Stimulated activated CD4-positive, alpha-beta T cell treated with anti-CD3 and anti-CD28 coated beads, Interleukin-1b, Interleukin-23, amount 100 ng/mL, for 1 hour (primary cell): ENCODE measurements around the gene EXOC5.
"Not testable (repeated sequence)": the region's sequence is repeated elsewhere in the genome, so short reads cannot be mapped to it uniquely, and the experiment has no call there.

Experiments
- DNase-seq, 2 donors: peaks; one replicate each; pipeline ENCODE4 v3.0.0-alpha.2; 2020; ENCODE audit warnings: low read depth in 2 of 2

The EXOC5 gene

DNA sequence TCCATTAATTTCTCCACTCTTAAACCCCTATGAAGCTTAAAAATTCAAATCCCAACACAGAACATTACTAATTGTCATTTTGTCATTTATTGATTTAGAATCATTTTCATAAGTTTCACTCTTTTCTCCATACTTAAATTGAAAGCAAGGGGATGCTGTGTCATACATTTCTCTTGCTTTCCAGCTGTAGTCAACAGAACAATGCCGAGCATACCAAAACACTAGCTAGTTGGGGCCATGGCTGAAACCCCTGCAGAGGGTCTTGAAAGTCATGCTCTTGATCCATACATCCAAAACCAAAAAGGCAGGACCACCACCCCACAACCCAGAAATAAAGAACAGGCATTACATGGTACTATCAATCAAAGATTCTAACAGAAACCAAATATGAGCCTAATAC, 9.0 kb downstream of the EXOC5 start:
- no peak for DNase-seq

DNA sequence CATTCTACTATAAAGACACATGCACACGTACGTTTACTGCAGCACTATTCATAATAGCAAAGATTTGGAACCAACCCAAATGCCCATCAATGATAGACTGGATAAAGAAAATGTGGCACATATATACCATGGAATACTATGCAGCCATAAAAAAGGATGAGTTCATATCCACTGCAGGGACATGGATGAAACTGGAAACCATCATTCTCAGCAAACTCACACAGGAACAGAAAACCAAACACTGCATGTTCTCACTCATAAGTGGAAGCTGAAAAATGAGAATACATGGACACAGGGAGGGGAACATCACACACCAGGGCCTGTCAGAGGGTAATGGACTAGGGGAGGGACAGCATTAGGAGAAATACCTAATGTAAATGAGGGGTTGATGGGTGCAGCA, 10.5 kb downstream of the EXOC5 start:
- DNase-seq, result not testable (repeated sequence)

DNA sequence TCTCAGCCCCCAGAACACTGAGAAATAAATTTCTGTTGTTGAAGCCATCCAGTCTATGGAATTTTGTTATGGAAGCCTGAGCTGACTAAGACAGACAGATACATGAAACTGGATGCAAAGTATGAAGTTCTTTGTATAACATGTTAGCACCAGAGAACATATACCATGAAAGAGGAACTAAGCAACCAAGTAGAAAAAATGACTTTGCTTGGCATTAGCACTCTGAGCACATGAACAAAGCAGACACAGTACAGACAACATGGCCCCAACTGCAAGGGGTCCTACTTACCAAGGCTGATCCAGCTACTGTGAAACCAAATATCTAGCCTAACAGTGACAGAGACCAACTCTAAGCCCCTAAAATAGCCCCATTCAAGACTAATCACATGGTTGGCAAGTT, 13.8 kb downstream of the EXOC5 start:
- no peak for DNase-seq

DNA sequence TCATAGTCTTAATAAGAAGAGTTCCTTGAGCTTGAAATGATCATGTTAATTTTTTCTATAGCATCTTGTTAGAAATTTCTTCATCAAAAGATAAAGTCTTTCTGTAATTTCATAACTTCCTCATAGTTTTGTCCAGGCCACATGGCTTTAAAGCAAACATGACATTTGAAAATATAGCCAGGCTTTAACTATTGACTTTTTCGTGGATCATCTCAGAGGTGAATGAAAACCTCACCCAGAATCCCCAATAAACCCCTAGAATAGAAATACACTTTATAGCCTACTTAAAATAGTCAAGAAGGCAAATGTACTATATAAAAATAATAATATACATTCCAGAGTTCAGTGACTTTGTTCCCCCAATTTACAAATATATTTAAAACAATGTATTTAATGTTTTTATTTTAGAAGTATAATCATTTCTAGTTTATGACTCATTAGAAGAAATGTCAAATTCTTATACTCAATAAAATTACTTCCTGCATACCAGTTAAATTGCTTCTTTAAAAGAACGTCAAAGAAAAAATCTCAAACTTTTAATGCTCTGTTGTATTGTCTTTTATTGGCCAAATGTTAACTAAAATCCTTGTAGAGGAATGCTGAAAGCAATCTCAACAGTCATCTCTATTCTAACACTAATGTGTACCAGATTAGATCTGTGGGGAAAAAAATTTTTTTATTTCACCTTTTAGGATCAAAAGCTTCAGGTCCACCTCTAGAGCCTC, 21.6 kb downstream of the EXOC5 start:
- no peak for DNase-seq

DNA sequence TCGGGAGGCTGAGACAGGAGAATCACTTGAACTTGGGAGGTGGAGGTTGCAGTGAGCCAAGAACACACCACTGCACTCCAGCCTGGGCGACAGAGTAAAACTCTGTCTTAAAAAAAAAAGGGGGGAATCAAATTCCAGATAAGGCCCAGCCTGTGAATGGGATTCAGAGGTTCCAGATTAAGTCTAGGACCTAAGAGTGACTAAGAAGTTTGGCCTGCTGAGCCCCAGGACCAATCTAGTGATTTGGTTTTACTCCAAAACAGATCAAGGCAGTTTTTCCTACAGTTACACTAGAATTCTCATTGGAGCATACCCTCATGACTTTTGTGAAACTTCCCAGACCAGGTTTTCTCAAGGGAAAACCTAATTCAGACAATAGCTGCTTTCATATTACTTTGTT, 22.8 kb downstream of the EXOC5 start:
- no peak for DNase-seq

DNA sequence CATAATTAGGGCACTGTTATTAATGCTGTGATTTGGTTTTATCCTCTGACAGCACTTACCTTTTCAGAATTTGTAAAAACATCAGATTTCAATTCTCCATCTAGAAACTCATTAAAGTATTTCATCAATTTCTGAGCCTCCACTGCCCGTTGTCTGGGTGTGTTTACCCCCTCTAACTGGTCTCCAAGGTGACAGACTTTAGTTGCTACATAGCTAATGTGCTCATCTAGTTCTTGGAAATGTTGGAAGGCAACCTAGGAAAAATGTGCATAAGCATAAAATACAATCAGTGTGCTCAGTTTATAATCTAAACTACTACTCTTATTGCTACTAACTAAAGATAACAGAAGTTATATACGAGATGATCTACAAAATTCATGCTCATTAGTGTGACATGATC, 24.6 kb downstream of the EXOC5 start:
- no peak for DNase-seq

DNA sequence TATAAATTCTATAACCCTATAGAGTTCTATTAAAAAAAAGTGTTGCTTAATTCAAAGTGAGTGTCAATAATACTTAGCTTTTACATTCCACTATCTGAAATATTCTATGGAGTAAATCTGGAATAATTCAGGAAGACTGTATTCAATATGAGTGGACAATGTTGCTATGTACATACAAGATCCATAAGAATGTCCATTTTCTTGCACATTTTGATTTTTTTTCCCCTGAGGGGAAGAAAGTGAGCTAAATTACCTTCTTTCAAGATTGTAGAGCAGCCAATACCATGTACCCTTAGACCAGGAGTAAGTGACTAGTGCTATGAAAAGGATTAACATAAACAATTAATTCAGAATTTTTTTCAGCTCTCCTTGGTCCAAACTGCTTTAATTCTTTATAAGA, 25.4 kb downstream of the EXOC5 start:
- DNase-seq, result no peak

DNA sequence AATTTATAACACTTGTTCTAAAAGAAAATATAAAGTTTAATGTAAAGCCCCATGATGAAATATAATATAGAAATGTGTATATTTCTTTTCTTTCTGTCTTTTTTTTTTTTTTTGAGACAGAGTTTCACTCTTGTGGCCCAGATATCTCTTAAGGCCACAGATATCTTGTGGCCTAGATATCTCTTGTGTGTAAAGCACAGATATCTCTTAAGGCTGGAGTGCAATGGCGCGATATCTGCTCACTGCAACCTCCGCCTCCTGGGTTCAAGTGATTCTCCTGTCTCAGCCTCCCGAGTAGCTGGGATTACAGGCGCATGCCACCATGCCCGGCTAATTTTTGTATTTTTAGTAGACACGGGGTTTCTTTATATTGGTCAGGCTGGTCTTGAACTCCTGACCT, 28.6 kb downstream of the EXOC5 start:
- DNase-seq, result not testable (repeated sequence)

DNA sequence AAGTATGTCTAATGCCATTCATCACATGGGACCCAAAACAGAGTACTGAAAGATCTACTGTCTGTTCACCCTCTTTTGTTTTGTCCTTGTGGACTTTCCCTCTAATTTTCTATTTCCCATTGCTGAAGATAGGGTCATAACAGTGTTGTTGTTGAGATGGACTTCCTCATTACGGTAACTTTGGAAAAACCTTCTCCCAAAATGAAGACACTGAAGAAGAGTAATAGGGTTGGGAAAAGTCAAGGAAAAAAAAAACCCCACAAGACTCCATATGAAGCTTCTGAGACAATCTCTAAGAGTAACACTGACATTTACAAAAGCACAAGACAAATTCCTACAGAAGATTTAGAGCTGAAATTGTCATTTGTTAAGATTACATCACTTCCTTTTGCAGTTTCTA, 36.7 kb downstream of the EXOC5 start:
- no peak for DNase-seq

DNA sequence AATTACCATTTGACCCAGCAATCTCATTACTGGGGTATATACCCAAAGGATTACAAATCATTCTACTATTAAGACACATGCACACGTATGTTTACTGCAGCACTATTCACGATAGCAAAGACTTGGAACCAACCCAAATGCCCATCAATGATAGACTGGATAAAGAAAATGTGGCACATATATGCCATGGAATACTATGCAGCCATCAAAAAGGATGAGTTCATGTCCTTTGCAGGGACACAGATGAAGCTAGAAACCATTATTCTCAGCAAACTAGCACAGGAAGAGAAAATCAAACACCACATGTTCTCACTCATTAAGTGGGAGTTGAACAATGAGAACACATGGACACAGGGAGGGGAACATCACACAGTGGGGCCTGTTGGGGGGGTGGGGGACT, 40.4 kb downstream of the EXOC5 start:
- DNase-seq, result not testable (repeated sequence)

DNA sequence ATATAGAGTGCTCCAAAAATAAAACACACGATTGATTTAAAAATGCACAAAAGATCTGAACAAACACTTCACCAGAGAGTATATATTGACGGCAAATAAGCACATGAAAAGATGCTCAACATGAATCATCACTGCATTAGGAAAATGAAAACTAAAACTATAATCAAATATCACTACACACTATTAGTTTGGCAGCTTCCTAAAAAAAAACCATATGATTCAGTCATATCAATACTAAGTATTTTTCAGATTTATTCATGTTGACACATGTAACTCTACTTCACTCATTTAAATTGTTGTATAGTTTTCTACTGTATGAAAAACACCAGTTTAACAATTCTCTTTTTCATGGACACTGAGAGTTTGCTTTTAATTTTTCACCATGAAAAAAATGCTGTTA, 41.6 kb downstream of the EXOC5 start:
- no peak for DNase-seq

DNA sequence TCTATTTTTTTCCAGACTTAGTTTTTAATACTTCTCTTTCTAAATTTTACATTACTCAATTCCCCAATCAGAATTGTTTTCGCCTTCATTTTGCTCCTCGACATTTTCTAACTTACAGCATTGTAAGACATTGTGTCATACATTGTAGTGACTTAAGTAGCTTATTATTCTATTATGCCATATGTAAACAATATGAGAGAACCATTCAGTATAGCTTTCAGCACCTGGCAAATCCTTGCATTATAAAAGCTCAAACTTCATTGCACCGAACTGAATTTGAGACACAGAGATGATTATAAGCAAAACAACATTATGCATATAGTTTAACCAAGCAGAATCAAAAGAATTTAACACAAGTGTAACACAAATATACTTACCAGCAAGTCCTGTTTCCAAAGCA, 46.8 kb downstream of the EXOC5 start:
- no peak for DNase-seq

DNA sequence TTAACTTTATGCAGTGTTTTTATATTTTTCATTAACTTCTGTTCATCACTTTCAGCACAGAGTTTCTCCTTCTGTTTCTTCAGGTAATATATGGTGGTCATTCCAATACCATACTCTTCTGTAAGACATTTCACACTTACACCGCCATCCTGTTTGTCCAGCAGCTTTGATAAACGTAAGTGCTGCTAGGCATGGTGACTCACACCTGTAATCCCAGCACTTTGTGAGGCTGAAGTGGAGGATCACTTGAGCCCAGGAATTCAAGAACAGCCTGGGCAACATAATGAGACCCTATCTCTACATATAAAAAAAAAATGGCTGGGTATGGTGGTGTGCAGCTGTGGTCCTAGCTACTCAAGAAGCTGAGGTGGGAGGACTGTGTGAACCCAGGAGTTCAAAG, 55.8 kb downstream of the EXOC5 start:
- no peak for DNase-seq

DNA sequence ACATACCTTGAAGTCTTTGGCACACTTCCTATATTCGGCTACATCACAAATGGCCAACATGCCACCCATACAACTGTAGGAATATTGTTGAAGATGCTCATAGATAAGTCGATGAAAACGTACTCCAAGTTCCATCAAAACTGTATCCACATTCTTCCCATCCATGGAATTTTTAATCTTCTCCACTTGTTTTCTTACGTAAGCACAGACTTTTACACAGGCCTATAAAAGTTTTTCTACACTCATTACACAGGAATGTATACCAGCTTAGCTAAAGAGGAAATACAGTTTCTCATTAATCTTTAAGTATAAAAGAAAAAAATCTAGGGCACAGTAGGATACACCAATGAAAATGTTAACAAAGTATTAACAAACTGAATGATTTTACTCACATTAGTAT, 59.1 kb downstream of the EXOC5 start:
- no peak for DNase-seq

DNA sequence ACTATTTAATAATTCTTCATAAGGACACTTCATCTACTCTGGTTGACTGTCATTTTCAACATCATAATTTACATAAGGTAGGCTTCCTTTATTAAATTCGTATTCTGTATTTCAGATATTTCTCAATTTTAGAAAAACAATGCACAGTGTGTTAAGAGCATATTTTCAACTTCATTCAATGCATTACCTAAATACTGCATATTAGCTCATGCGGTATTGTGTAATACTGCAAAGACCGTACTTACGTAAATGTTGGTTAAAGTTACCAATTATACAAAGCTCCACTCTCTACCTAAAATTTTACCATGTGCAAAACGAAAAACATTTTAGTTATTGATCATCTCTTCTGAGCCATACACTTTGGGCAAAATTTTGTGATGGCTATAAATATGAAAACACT, 62.8 kb downstream of the EXOC5 start:
- DNase-seq, result no peak

DNA sequence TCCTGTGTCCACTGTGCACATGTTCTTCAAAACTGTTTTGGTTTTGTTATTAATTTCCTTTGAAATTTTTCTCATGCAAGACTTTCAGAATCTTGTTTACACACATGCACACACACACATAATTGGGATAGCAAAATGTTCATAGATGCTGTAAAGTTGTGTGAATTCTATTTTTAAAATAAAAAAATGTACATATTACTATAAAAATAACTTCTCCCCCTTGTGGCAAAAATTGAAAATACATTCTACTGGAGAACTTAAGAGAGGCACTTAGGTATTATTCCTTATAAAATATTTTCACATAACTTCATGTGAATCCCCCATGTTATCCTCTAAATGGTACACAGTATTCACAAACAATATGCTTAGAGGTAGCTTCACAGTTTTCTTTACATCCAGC, 66.0 kb downstream of the EXOC5 start:
- DNase-seq, result not testable (repeated sequence)

DNA sequence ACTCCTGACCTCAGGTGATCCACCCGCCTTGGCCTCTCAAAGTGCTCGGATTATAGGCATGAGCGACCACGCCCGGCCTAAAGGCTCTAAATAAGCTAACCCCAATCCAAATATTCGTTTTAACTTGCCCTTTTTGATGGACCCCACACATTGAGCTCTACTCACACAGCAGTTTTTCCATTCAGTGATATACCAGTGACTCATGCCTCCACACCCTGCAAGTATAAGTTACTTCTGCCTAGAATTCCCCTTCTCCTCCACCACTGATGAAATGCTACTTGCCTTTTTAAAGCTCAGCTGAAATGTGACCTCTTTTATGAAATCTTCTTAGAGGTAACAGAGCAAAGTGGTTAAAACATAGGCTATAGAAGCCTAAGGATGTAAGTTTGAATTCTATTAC, 68.8 kb downstream of the EXOC5 start:
- DNase-seq, result no peak

DNA sequence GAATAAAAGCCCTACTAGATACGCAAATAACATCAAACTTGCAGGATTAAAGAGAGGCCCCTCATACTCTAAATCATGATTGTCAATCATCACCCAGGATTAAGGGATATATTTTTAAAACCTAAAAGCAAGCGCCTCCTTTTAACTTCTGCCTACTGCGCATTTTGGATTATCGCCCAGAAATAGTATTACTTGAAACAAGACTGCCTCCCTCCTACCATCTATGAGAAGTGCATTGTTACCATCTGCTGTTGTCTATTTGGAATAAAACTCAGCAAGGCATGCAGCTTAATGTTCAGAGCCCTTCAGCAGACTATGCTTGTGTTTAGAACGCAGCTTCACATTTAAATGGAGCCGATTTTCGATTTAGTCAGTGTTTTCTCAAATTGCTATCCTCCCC, 79.6 kb downstream of the EXOC5 start:
- DNase-seq, result no peak

DNA sequence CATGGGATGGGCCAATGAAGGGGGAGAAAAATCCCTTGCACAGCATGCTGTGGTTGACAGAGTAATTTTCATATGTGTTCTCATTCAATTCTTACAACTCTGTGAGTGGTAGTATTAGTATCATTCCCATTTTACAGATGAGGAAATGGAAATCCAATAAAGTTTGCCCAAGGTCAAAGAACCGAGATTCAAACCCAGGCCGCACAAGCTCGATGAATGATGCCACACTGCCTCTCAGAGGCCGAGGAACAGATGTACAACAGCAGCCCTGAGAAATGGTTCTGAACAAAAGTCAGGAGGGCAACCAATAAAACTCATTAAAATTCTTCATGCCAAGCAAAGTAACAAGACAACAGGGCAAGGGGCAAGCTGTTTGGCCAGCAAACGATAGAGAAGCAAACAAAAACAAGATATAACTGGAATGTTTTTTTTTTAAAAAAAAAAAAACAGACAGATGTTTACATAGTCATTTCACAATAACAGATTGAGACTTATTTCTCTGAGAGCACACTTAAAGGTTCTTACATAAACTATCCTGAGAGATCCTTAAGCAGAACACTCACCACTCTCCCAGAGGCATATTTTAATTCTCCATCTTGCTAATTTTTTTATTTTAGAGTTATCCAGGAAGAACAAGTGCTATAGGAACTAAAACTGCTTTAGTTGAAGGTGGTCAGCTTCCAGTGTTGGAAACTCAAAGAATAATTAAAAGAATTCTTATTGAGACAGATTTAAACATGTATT, 85.8 kb downstream of the EXOC5 start:
- no peak for DNase-seq

DNA sequence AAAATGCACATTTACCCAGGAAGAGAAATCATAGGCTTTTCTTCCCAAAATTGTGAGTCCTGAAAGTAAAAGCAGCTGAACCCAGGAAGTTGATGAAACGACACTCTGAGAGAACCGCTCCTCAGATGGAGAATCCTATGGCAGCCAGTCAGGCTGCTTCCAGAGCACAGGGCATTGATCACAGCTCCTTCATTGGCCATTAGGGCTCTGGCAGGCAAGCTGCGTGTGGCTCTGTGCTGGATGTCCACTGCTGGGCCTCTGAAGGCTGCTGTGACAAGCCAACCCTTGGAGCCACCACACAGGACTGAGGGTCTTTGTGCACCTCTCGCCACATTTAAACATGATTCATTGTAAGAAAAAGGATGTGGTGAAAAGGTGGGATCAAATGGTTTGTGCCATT, 89.4 kb downstream of the EXOC5 start:
- no peak for DNase-seq

DNA sequence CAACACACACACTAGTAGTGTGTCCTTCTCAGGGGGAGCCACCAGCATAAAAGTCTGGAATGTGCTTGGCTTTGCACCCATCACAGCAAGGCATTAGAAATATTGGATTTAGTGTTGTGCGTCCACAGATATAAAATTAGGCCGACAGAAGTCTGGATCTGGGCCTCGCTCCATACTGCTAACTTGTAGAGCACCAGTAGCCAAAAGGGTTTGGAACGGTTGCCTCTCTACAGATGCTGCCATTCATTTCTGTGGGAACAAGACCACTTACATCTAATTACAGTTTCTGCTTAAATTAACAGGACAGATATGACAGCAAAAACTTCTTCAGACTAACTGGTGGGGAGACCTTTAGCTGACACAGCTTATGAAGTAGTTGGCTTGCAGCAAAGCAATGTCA, 94.2 kb downstream of the EXOC5 start:
- DNase-seq, result no peak

DNA sequence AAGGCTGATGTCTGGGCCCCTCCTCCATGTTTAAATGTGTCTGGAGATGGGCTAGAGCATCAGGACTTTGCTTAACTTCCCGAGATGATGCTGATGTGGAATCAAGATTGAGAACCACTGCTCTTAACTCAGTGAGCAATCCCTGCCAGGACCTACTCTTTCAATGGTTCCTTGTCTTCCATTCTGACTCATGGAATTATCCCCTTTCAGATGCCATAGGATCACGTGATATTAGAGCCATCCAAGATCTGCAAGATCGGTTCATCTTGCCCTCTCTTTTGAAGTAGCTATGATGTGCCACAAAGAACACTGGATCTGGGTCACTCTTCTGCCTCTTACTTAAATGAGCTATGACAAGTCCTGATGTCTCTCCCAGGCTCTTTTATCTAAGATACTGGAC, 96.8 kb downstream of the EXOC5 start:
- no peak for DNase-seq

DNA sequence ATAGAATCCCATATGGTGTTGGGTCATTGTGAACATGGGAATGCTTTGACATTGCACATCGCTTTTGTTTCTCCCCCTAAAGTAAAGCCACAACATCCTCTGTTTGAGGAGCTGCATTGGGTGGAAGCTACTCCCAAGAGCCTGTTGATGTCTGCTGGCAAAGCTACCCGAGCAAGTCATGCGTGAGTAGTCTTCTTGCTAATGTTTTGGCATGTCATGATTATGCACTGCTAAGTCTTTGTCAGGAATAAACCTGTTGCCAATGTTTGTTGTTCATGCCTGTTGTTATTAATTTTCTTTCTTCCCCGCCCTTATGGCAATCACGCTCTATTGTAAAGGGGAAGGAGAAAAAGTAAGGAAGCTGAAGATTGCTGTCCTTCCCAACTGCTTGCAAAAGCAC, 97.3 kb downstream of the EXOC5 start:
- DNase-seq, result no peak

DNA sequence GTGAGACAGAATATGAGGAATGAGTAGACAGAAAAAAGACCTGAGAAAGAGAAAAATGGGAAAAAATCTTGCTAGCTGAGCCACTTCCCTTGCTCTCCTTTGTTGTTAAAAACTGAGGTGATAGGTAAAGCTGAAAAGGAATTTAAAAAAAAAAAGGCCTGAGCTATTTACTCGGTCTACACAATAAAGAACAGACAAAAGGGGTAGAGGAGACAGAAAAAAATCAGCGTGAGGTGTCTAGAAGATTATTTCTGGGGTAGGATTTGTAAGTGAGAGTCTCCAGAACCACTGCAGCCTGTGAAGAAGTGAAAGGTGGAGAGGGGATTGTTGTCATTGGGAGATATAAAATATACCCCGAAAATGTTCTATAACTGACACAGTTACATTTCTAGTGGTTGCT, 98.8 kb downstream of the EXOC5 start:
- no peak for DNase-seq
